Endothelial cell of umbilical vein (primary cell): ENCODE data around the gene TLE7.

Experiments used
- CTCF ChIP-seq, 2 donors: IDR thresholded peaks; 1 replicate in 1 of 2; 2 replicates in 1 of 2; pipeline ENCODE4 v1.5.1; 2011; ENCODE audit warnings: low read length in 2 of 2, mild to moderate bottlenecking in 2 of 2, moderate library complexity in 2 of 2, control low read depth in 1 of 2, inconsistent platforms in 1 of 2, low read depth in 1 of 2; ENCODE audit not compliant: insufficient read depth in 1 of 2; ENCODE audit errors: extremely low read depth in 1 of 2
- EZH2 ChIP-seq: IDR thresholded peaks from 2 replicates; pipeline ENCODE4 v1.6.1; 2012; ENCODE audit warnings: borderline replicate concordance, low read depth, mild to moderate bottlenecking, moderate library complexity, low read length, inconsistent platforms; ENCODE audit not compliant: severe bottlenecking
- JUN ChIP-seq: IDR thresholded peaks from 2 replicates; pipeline ENCODE4 v1.6.1; 2011; ENCODE audit warnings: borderline replicate concordance, low read depth; ENCODE audit not compliant: insufficient read length, insufficient read depth
- POLR2A ChIP-seq: IDR thresholded peaks from 2 replicates; pipeline ENCODE4 v1.6.1; 2012; ENCODE audit warnings: low read depth, mild to moderate bottlenecking, control low read depth, low read length
- POLR2AphosphoS5 ChIP-seq: IDR thresholded peaks from 2 replicates; pipeline ENCODE4 v1.6.1; 2012; ENCODE audit warnings: low read depth, mild to moderate bottlenecking, control low read depth, low read length, moderate library complexity; ENCODE audit not compliant: insufficient read depth
- TF ChIP-seq, protein P1 (sequence below): IDR thresholded peaks from 2 replicates; pipeline ENCODE4 v1.6.1; 2011; ENCODE audit not compliant: insufficient read depth, insufficient read length

- no peak for TF ChIP-seq POLR2A
- TF ChIP-seq JUN: no peak
- TF ChIP-seq CTCF (IDR thresholded peaks at IDR 0.05; ENCODE audit: extremely low read depth in 1 of 2, insufficient read depth in 1 of 2, low read depth in 1 of 2, low read length in 2 of 2): no peak
- no peak for TF ChIP-seq POLR2AphosphoS5
- TF ChIP-seq EZH2: no peak
- TF ChIP-seq, protein P1, sequence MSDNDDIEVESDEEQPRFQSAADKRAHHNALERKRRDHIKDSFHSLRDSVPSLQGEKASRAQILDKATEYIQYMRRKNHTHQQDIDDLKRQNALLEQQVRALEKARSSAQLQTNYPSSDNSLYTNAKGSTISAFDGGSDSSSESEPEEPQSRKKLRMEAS: no peak
Measured at GRCh38 chr16:71473891-71474290, 32.0 kb upstream of the TLE7 start.
